GM12878 (cell line): ENCODE measurements around the gene RAB30. TPM values are rescaled to one million over a fixed set of nuclear protein-coding genes. Genes with fewer than 3 reads are reported as not detected.

Experiments
- ATAC-seq: fragments of 200-7000 bp; cut with Tn5 transposase; 3 replicates; pipeline ENCODE4 v1.9.1; 2020; ENCODE audit warnings: mild to moderate bottlenecking, moderate library complexity
- BruUV-seq: library from RNA; stranded (reverse); fragments of 400-500 nt; replicated peaks from 2 replicates; lab custom pipeline; 2021; lab: Mats Ljungman, UMichigan
- CTCF ChIA-PET: fragments of 300-600 bp; sonication (Branson Sonifier 250); formaldehyde crosslinking; extraction: SDS; loops from one replicate; lab custom pipeline; 2021; ENCODE audit warnings: inconsistent platforms; lab: Yijun Ruan, JAX
- POLR2A ChIA-PET: fragments of 350-600 bp; formaldehyde crosslinking; extraction: SDS; loops from one replicate; lab custom pipeline; 2021; ENCODE audit warnings: inconsistent platforms; lab: Charles Lee
- RAD21 ChIA-PET: fragments of 300-600 bp; sonication (Branson Sonifier 250); formaldehyde crosslinking; loops from one replicate; lab custom pipeline; 2023; ENCODE audit warnings: antibody characterized with exemption; ENCODE audit not compliant: unreplicated experiment; lab: Charles Lee
- SMC1A ChIA-PET: fragments of 300-600 bp; sonication (Branson Sonifier 250); formaldehyde crosslinking; loops from one replicate; lab custom pipeline; 2023; ENCODE audit not compliant: unreplicated experiment, uncharacterized antibody; lab: Charles Lee
- DNase-seq: peaks from one replicate; pipeline ENCODE4 v3.0.0-alpha.2; 2011; ENCODE audit warnings: low read depth, low spot score
- FAIRE-seq: peaks from 3 replicates; lab custom pipeline; 2011; peaks lifted over from hg19 to GRCh38; lab: Jason Lieb, UNC
- H2AFZ ChIP-seq: 2 replicates; pipeline ENCODE4 v1.6.0; 2011; ENCODE audit warnings: low read depth, low read length, control low read depth; ENCODE audit not compliant: control insufficient read depth
- H3K27ac ChIP-seq: 2 replicates; pipeline ENCODE4 v1.5.1; 2011; ENCODE audit warnings: control low read depth; ENCODE audit not compliant: control insufficient read depth, insufficient read depth
- H3K27me3 ChIP-seq, 2 experiments: replicated peaks in 1 of 2; 2 replicates each; pipeline versions ENCODE4 v1.6.0 to v1.6.1; 2011; ENCODE audit warnings: low read length in 1 of 2; ENCODE audit not compliant: control insufficient read depth in 2 of 2, insufficient read depth in 2 of 2
- H3K36me3 ChIP-seq, 2 experiments: 2 replicates each; pipeline ENCODE4 v1.5.1; 2011; ENCODE audit warnings: low read length in 1 of 2; ENCODE audit not compliant: control insufficient read depth in 2 of 2, insufficient read depth in 2 of 2
- H3K4me1 ChIP-seq: 2 replicates; pipeline ENCODE4 v1.6.1; 2011; ENCODE audit warnings: mild to moderate bottlenecking, low read length, moderate library complexity, mixed read lengths; ENCODE audit not compliant: control insufficient read depth, insufficient read depth
- H3K4me2 ChIP-seq: 2 replicates; pipeline ENCODE4 v1.6.0; 2011; ENCODE audit warnings: control low read depth; ENCODE audit not compliant: control insufficient read depth, insufficient read depth
- H3K4me3 ChIP-seq: fragments of 200-600 bp; sonication (generic); 2 replicates; pipeline ENCODE4 v1.5.1; 2016
- H3K79me2 ChIP-seq: 2 replicates; pipeline ENCODE4 v1.6.0; 2011; ENCODE audit warnings: low read length; ENCODE audit not compliant: control insufficient read depth, insufficient read depth
- H3K9ac ChIP-seq: 2 replicates; pipeline ENCODE4 v1.8.0; 2011; ENCODE audit warnings: low read length, control low read depth, mixed read lengths; ENCODE audit not compliant: control insufficient read depth, insufficient read depth
- H3K9me3 ChIP-seq: replicated peaks from 3 replicates; pipeline ENCODE4 v1.5.1; 2011; ENCODE audit warnings: mild to moderate bottlenecking, low read length; ENCODE audit not compliant: control insufficient read depth, insufficient read depth
- H4K20me1 ChIP-seq: 2 replicates; pipeline ENCODE4 v1.6.0; 2011; ENCODE audit not compliant: control insufficient read depth, insufficient read depth
- BMI1 ChIP-seq: fragments of 450-650 bp; IDR thresholded peaks from 2 replicates; pipeline ENCODE4 v1.6.1; 2016; ENCODE audit warnings: mild to moderate bottlenecking, moderate library complexity, borderline replicate concordance
- ETV6 ChIP-seq, 2 experiments: fragments of 450-650 bp in 1 of 2; IDR thresholded peaks in 1 of 2; conservative IDR thresholded peaks in 1 of 2; 2 replicates each; pipeline ENCODE4 v1.6.1; 2014; ENCODE audit warnings: antibody characterized with exemption in 1 of 2, borderline replicate concordance in 1 of 2, low read depth in 1 of 2, mild to moderate bottlenecking in 1 of 2, moderate library complexity in 1 of 2
- FOS ChIP-seq: IDR thresholded peaks from 3 replicates; pipeline ENCODE4 v1.6.1; 2011; ENCODE audit warnings: borderline replicate concordance; ENCODE audit not compliant: insufficient read length; ENCODE audit errors: extremely low read depth
- HDAC2 ChIP-seq: fragments of 200-600 bp; sonication (generic); IDR thresholded peaks from 2 replicates; pipeline ENCODE4 v1.6.1; 2017
- PAX8 ChIP-seq: fragments of 450-650 bp; IDR thresholded peaks from 2 replicates; pipeline ENCODE4 v1.6.1; 2017; ENCODE audit warnings: mild to moderate bottlenecking, moderate library complexity
- PML ChIP-seq: IDR thresholded peaks from 2 replicates; pipeline ENCODE4 v1.6.1; 2012; ENCODE audit warnings: low read length, inconsistent platforms
- TCF12 ChIP-seq: IDR thresholded peaks from 2 replicates; pipeline ENCODE4 v1.6.1; 2011; ENCODE audit warnings: low read depth, mild to moderate bottlenecking, low read length
- YBX1 ChIP-seq: fragments of 450-650 bp; IDR thresholded peaks from 2 replicates; pipeline ENCODE4 v1.6.1; 2016; ENCODE audit warnings: antibody characterized with exemption
- WGBS: methylation state at CpG from one replicate; pipeline ENCODE4 v1.1.6; 2016; ENCODE audit warnings: low lambda C conversion rate; ENCODE audit not compliant: insufficient replicate concordance, insufficient coverage; ENCODE audit errors: missing lambda C conversion rate; 5-methylcytosine and 5-hydroxymethylcytosine counted together
- in situ Hi-C: fragments of 300-500 bp; cut with MboI; formaldehyde crosslinking; loops from 9 replicates; pipeline ENCODE4 v1.14.3; 2018; ENCODE audit warnings: mixed read lengths
- intact Hi-C: fragments of 100-400 bp; cut with micrococcal nuclease; formaldehyde crosslinking; loops from one replicate; pipeline ENCODE4 v1.14.2; 2022; ENCODE audit not compliant: unreplicated experiment
- polyA plus RNA-seq, 11 experiments: library from polyadenylated mRNA; depleted of rRNA in 4 of 11; unstranded in 6 of 11; stranded (reverse) in 5 of 11; fragments of >200 nt; fragmentation: Nextera tagmentation in 4 of 11; fragmentation: Illumina TruSeq in 1 of 11; extraction: Ambion mirVana in 4 of 11; extraction: Trizol in 1 of 11; gene quantifications; 1 replicate in 1 of 11; 2 replicates in 10 of 11; pipeline versions ENCODE4 v1.2.1 to v1.2.3, GENCODE V29; 2011 to 2016; ENCODE audit warnings: inconsistent platforms in 2 of 11, missing spikeins in 2 of 11, low read depth in 1 of 11
- total RNA-seq, 4 experiments: library from RNA; depleted of rRNA in 3 of 4; stranded (reverse); fragments of >200 nt in 3 of 4; fragmentation: Illumina TruSeq in 1 of 4; extraction: Trizol in 1 of 4; gene quantifications; 2 replicates each; pipeline versions ENCODE4 v1.2.1 to v1.2.3, GENCODE V29; 2013 to 2021

RAB30 gene
- total and polyA plus RNA-seq, 10 of the 15 experiments (the other 5 are each of a cell fraction or from before 2014, with no cell fraction given) = 9.8 to 26.7 (median 19.2) TPM

DNA sequence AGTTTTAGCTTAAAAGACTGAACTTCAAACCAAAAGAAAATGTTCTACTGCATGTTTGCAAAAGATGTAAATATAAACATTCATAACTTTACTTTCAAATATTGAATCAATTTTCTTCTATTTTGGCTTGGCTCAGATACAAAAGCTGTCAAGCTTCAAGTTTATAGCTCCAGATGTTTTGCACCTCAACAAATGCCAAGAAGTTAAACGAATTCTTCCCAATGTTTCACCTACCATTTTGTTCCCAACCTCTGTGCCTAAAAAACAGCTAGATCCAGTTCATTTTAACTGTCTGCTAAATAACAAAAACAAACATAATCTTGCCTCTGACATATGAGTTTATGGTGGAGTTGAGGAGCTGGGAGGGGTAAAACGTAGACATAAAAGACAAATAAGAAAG, 76.5 kb downstream of the RAB30 start:
- TF ChIP-seq ETV6 (conservative IDR thresholded peaks at IDR 0.05 in 1 of 2, IDR thresholded peaks at IDR 0.05 in 1 of 2; ENCODE audit: borderline replicate concordance in 1 of 2, low read depth in 1 of 2) (no peak), PML (no peak), PAX8 (no peak), YBX1 (no peak), FOS (no peak), HDAC2 (no peak), BMI1 (no peak), TCF12 (no peak)
- Histone ChIP-seq H4K20me1 (no peaks in the 10 kb centered on the region), H2AFZ (no peak overlapping the region), H3K27me3 (no peaks in the 10 kb centered on the region), H3K4me3 (no peak overlapping the region; the same call in 1 of the 2 replicates), H3K79me2 (peaks cover 5% of the 10 kb centered on the region), H3K27ac (peak overlapping the region; percentile 67; the same call in 1 of the 2 replicates), H3K4me2 (peak overlapping the region; percentile 33; the same call in 1 of the 2 replicates), H3K4me1 (peaks cover 46% of the 10 kb centered on the region), H3K36me3 (peaks cover 4 to 11% of the 10 kb centered on the region in 2 experiments; a peak in 3 of 4 replicates), H3K9ac (no peak overlapping the region), H3K9me3 (no peaks in the 10 kb centered on the region)
- in situ Hi-C loops (no loop called here), intact Hi-C loops (no loop called here)
- ChIA-PET CTCF (interaction anchor here (0.6 to 4.5 kb wide), 16 partner anchors 10 to 287 kb away, joined by 3 to 35 read pairs (median 4); partner anchors contain the start of gene DDIAS), RAD21 (interaction anchor here (0.9 to 8.0 kb wide), 22 partner anchors 8 to 177 kb away, joined by 3 to 96 read pairs (median 8); partner anchors contain the start of genes DDIAS, PRCP and RAB30), SMC1A (interaction anchor here (0.6 to 8.3 kb wide), 42 partner anchors 8 to 198 kb away, joined by 3 to 138 read pairs (median 6); partner anchors contain the start of genes ANKRD42, DDIAS and RAB30), POLR2A (interaction anchor here (0.6 to 12.1 kb wide), 16 partner anchors 10 to 435 kb away, joined by 3 to 142 read pairs (median 3); partner anchors contain the start of genes CCDC90B, DDIAS and RAB30)
- no TSS peak for BruUV-seq
- no peak for FAIRE-seq
- ATAC-seq = no peak
- DNase-seq = no peak
- 77% methylated on average over 2 of the region's 2 CpGs for WGBS
